Activated T-helper 1 cell treated with anti-CD3 and anti-CD28 coated beads, Interleukin-2, amount 50 U/mL, for 16 hours (primary cell): ENCODE data around the gene SLC38A9.
A peak's percentile ranks its signal among the peaks of the same experiment; 100 is the strongest.
"Not testable (repeated sequence)": the region's sequence is repeated elsewhere in the genome, so short reads cannot be mapped to it uniquely, and the experiment has no call there.

Experiments used
- DNase-seq, 2 donors: peaks; one replicate each; pipeline ENCODE4 v3.0.0-alpha.2; 2020; ENCODE audit warnings: low read depth in 1 of 2, low spot score in 1 of 2

Gene SLC38A9

GRCh38 chr5:55712023-55712859 lies at the start of gene SLC38A9:
SLC38A9 (minus strand) TSS chr5:55712324; CDS start chr5:55697958, 14,366 bp downstream.
- DNase-seq = peak; percentile 81 to 84

- DNase-seq = not testable (repeated sequence)
These were observed 49.6 kb upstream of the SLC38A9 start for GRCh38 chr5:55761721-55762120.

GRCh38 chr5:55758714-55759113 lies 46.6 kb upstream of the SLC38A9 start:
- no peak for DNase-seq

GRCh38 chr5:55758231-55758630 lies 46.1 kb upstream of the SLC38A9 start:
- no peak for DNase-seq

- DNase-seq = no peak
These were observed 38.4 kb upstream of the SLC38A9 start for GRCh38 chr5:55750499-55750898.

GRCh38 chr5:55750063-55750462 lies 37.9 kb upstream of the SLC38A9 start:
- no peak for DNase-seq

- DNase-seq = no peak
These were observed 37.3 kb upstream of the SLC38A9 start for GRCh38 chr5:55749387-55749786.

GRCh38 chr5:55747778-55748318 lies 35.7 kb upstream of the SLC38A9 start:
- no peak for DNase-seq

GRCh38 chr5:55742778-55743177 lies 30.7 kb upstream of the SLC38A9 start:
- no peak for DNase-seq

- no peak for DNase-seq
These were observed 25.7 kb upstream of the SLC38A9 start, which contains the start of gene DDX4 for GRCh38 chr5:55737793-55738192. DDX4 (plus strand) TSS chr5:55738061; CDS start chr5:55738964, 903 bp downstream.

- DNase-seq = no peak
These were observed 22.5 kb upstream of the SLC38A9 start for GRCh38 chr5:55734658-55735057.

GRCh38 chr5:55732585-55732984 lies 20.5 kb upstream of the SLC38A9 start:
- DNase-seq = no peak

- DNase-seq = no peak
These were observed 19.7 kb upstream of the SLC38A9 start for GRCh38 chr5:55731848-55732247.

- DNase-seq = no peak
These were observed 12.2 kb upstream of the SLC38A9 start for GRCh38 chr5:55724281-55724680.

GRCh38 chr5:55720188-55720703 lies 8.1 kb upstream of the SLC38A9 start:
- no peak for DNase-seq

- DNase-seq = not testable (repeated sequence)
These were observed 6.9 kb upstream of the SLC38A9 start for GRCh38 chr5:55719026-55719425.

- no peak for DNase-seq
These were observed 3.5 kb upstream of the SLC38A9 start for GRCh38 chr5:55715519-55716078.

- DNase-seq = no peak
These were observed 2.6 kb upstream of the SLC38A9 start for GRCh38 chr5:55714749-55715148.

- no peak for DNase-seq
These were observed 2.2 kb upstream of the SLC38A9 start for GRCh38 chr5:55714339-55714738.

GRCh38 chr5:55713871-55714270 lies 1.7 kb upstream of the SLC38A9 start:
- DNase-seq = no peak

GRCh38 chr5:55711507-55712022 lies 559 bp downstream of the SLC38A9 start:
- DNase-seq = no peak

- no peak for DNase-seq
These were observed 3.4 kb downstream of the SLC38A9 start for GRCh38 chr5:55708732-55709131.
